Sigmoid colon (tissue), 7 donors: ENCODE data around the gene CDC34. TPM values are rescaled to one million over a fixed set of nuclear protein-coding genes. Genes with fewer than 3 reads are reported as not detected.

Experiments used
- DNase-seq: peaks from one replicate; pipeline ENCODE4 v3.0.0-alpha.2; 2019
- H3K27ac ChIP-seq, 4 donors: fragments of 200-600 bp; sonication (generic); one replicate each; pipeline ENCODE4 v1.5.1; 2016 to 2019; ENCODE audit warnings: mild to moderate bottlenecking in 1 of 4
- H3K27me3 ChIP-seq, 3 donors: fragments of 200-600 bp; sonication (generic); one replicate each; pipeline ENCODE4 v1.5.1; 2019; ENCODE audit warnings: mild to moderate bottlenecking in 1 of 3
- H3K36me3 ChIP-seq, 4 donors: fragments of 200-600 bp; sonication (generic); one replicate each; pipeline ENCODE4 v1.5.1; 2016 to 2019
- H3K4me1 ChIP-seq, 4 donors: fragments of 200-600 bp; sonication (generic); one replicate each; pipeline ENCODE4 v1.5.1; 2017 to 2019
- H3K4me3 ChIP-seq, 4 donors: fragments of 200-600 bp; sonication (generic); one replicate each; pipeline ENCODE4 v1.5.1; 2017 to 2019; ENCODE audit warnings: mild to moderate bottlenecking in 2 of 4, moderate library complexity in 1 of 4
- H3K9me3 ChIP-seq, 4 donors: fragments of 200-600 bp in 3 of 4; sonication (generic) in 3 of 4; one replicate each; pipeline versions ENCODE4 v1.5.1 to v1.6.1; 2013 to 2019
- EP300 ChIP-seq, 4 donors: sonication (generic); formaldehyde crosslinking; IDR thresholded peaks; one replicate each; pipeline ENCODE4 v1.6.1; 2017; ENCODE audit warnings: antibody characterized with exemption in 4 of 4
- POLR2A ChIP-seq, 2 donors: fragments of 450-650 bp; IDR thresholded peaks; one replicate each; pipeline ENCODE4 v1.6.1; 2016; ENCODE audit warnings: antibody characterized with exemption in 2 of 2, mild to moderate bottlenecking in 2 of 2, moderate library complexity in 2 of 2
- POLR2AphosphoS5 ChIP-seq, 4 donors: sonication (generic); formaldehyde crosslinking; IDR thresholded peaks; one replicate each; pipeline ENCODE4 v1.6.1; 2017; ENCODE audit warnings: antibody characterized with exemption in 4 of 4
- WGBS, 2 donors: extraction: QIAGEN DNeasy Blood & Tissue Kit; methylation state at CpG; one replicate each; pipeline ENCODE4 v1.1.7; 2013; 5-methylcytosine and 5-hydroxymethylcytosine counted together
- intact Hi-C: fragments of 100-400 bp; cut with DNase I; formaldehyde crosslinking; loops from one replicate; pipeline ENCODE4 v1.15.1; 2023
- polyA plus RNA-seq, 3 donors: library from polyadenylated mRNA; stranded (reverse); fragments of 200-250 nt; gene quantifications; one replicate each; pipeline ENCODE4 v1.2.3, GENCODE V29; 2013
- total RNA-seq, 4 donors: library from RNA; depleted of rRNA; stranded (reverse); fragments of >200 nt; gene quantifications; one replicate each; pipeline ENCODE4 v1.1.0, GENCODE V29; 2016
- TF ChIP-seq, protein P1 (sequence below), 4 experiments: fragments of 450-650 bp in 3 of 4; fragments of 200-600 bp in 1 of 4; IDR thresholded peaks; one replicate each; pipeline ENCODE4 v1.5.1; 2016 to 2019; ENCODE audit warnings: antibody characterized with exemption in 4 of 4, mild to moderate bottlenecking in 3 of 4, moderate library complexity in 2 of 4
- donor health status: healthy with polysubstance abuse.
- donor health status: Bipolar disorder and iron deficiency.
- donor health status: healthy.

CDC34 gene
- total and polyA plus RNA-seq, 7 donors: 74.9 to 152 (median 96.7) TPM

DNA sequence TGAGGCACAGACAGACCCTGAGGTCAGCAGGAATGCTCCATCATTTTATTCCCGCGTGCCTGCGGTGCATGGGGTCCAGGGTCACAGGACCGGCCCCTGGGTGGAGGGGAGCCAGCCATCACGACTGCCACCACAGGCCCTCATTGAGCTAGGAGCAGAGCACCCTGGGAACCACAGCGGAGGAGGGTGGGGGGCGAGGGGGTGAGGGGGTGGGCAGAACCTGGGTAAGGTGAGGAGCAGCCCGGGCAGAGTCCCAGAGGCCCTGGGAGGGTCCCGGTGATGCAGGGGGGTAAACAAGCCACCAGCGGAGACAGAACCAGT lies 36.5 kb upstream of the CDC34 start:
- no peak overlapping the region for H3K4me3 ChIP-seq
- TF ChIP-seq POLR2A (IDR thresholded peaks at IDR 0.05) (no peak), POLR2AphosphoS5 (IDR thresholded peaks at IDR 0.05) (no peak), EP300 (IDR thresholded peaks at IDR 0.05) (no peak)
- TF ChIP-seq, protein P1, sequence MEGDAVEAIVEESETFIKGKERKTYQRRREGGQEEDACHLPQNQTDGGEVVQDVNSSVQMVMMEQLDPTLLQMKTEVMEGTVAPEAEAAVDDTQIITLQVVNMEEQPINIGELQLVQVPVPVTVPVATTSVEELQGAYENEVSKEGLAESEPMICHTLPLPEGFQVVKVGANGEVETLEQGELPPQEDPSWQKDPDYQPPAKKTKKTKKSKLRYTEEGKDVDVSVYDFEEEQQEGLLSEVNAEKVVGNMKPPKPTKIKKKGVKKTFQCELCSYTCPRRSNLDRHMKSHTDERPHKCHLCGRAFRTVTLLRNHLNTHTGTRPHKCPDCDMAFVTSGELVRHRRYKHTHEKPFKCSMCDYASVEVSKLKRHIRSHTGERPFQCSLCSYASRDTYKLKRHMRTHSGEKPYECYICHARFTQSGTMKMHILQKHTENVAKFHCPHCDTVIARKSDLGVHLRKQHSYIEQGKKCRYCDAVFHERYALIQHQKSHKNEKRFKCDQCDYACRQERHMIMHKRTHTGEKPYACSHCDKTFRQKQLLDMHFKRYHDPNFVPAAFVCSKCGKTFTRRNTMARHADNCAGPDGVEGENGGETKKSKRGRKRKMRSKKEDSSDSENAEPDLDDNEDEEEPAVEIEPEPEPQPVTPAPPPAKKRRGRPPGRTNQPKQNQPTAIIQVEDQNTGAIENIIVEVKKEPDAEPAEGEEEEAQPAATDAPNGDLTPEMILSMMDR (IDR thresholded peaks at IDR 0.05): no peak
- 32 to 62% methylated on average over 10 of the region's 10 CpGs for WGBS, 2 donors
- DNase-seq: no peak
- intact Hi-C loops: no loop called here
- no peak overlapping the region for H3K27ac ChIP-seq
- H3K36me3 ChIP-seq: no peaks in the 10 kb centered on the region
- no peaks in the 10 kb centered on the region for H3K9me3 ChIP-seq
- H3K27me3 ChIP-seq: peaks cover 35 to 49% (median 47%) of the 10 kb centered on the region in 3 donors
- H3K4me1 ChIP-seq: peaks cover 0 to 22% (median 14%) of the 10 kb centered on the region in 4 donors

GRCh38 chr19:495402-496111 lies 36.0 kb upstream of the CDC34 start:
- Histone ChIP-seq H3K27ac (no peak overlapping the region), H3K4me1 (peaks cover 0 to 22% (median 14%) of the 10 kb centered on the region in 4 donors), H3K9me3 (no peaks in the 10 kb centered on the region), H3K4me3 (no peak overlapping the region), H3K36me3 (no peaks in the 10 kb centered on the region), H3K27me3 (peaks cover 35 to 49% (median 49%) of the 10 kb centered on the region in 3 donors)
- no peak for TF ChIP-seq POLR2AphosphoS5 (IDR thresholded peaks at IDR 0.05)
- no peak for TF ChIP-seq POLR2A (IDR thresholded peaks at IDR 0.05)
- TF ChIP-seq, protein P1 (IDR thresholded peaks at IDR 0.05): peak in 3 of 4 experiments; percentile 43 to 60 (median 59)
- TF ChIP-seq EP300 (IDR thresholded peaks at IDR 0.05): no peak
- intact Hi-C loops: no loop called here
- DNase-seq: no peak
- WGBS, 2 donors: 14 to 23% methylated on average over 32 of the region's 32 CpGs

DNA sequence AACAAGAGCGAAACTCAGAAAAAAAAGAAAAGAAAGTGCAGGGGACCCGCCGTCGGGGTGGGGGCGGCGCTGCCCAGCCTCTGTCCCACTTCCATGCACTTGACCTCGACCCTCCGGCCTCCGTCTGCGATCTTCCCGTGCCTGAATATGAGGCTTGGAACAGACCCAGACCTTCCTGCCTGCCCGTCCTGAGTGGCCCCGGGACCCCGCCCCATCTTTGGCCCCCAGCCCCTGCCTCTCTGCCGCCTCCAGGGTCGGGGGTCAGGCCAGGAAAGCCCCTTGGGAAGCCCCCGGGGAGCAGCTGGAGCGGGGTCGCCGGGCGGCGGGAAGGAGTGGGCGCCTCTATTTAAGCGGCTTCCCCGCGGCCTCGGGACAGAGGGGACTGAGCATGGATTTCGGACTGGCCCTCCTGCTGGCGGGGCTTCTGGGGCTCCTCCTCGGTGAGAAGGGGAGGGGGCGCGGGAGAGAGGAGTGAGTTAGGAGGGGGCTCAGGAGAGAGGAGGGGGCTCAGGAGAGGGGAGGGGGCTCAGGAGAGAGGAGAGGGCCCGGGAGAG lies 35.4 kb upstream of the CDC34 start, which contains the start of gene MADCAM1:
Gene MADCAM1, plus strand, starts transcription at position 375 of the 554 bp plus-strand sequence. Its CDS starts 14 bp downstream, at position 389.
- WGBS, 2 donors: 15 to 17% methylated on average over 33 of the region's 33 CpGs
- no peak within 1 kb of the TSS for H3K4me3 ChIP-seq
- no peak for DNase-seq

DNA sequence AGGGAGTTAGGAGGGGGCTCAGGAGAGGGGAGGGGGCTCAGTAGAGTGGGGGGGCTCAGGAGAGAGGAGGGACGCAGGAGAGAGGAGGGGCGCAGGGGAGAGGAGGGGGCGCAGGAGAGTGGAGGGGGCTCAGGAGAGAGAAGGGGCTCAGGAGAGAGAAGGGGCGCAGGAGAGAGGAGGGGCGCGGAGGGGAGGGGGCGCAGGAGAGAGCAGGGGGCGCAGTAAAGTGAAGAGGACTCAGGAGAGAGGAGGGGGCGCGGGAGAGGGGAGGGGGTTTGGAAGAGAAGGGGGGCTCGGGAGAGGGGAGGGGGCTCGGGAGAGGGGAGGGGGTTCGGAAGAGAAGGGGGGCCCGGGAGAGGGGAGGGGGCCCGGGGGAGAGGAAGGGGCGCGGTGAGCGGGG lies 34.6 kb upstream of the CDC34 start:
- Histone ChIP-seq H3K4me1 (peaks cover 0 to 22% (median 14%) of the 10 kb centered on the region in 4 donors), H3K36me3 (no peaks in the 10 kb centered on the region), H3K27ac (no peak overlapping the region), H3K4me3 (no peak overlapping the region), H3K9me3 (no peaks in the 10 kb centered on the region), H3K27me3 (peaks cover 35 to 49% (median 49%) of the 10 kb centered on the region in 3 donors)
- DNase-seq: no peak
- 8 to 15% methylated on average over 18 of the region's 18 CpGs for WGBS, 2 donors
- intact Hi-C loops: no loop called here
- TF ChIP-seq, protein P1 (IDR thresholded peaks at IDR 0.05): no peak
- TF ChIP-seq EP300 (IDR thresholded peaks at IDR 0.05): no peak

More for the DNA sequence above, 35.4 kb upstream of the CDC34 start, which contains the start of gene MADCAM1:
- peaks cover 0 to 22% (median 14%) of the 10 kb centered on the region in 4 donors for H3K4me1 ChIP-seq
- H3K27me3 ChIP-seq: peaks cover 35 to 49% (median 49%) of the 10 kb centered on the region in 3 donors
- H3K27ac ChIP-seq: no peak within 1 kb of the TSS
- TF ChIP-seq, protein P1 (IDR thresholded peaks at IDR 0.05): no peak
- no peaks in the 10 kb centered on the region for H3K9me3 ChIP-seq
- H3K36me3 ChIP-seq: no peaks in the 10 kb centered on the region
- intact Hi-C loops: no loop called here
